K562 (cell line): ENCODE measurements around the gene SEC16A. TPM values are rescaled to one million over a fixed set of nuclear protein-coding genes. Genes with fewer than 3 reads are reported as not detected.

Experiments
- ATAC-seq: fragments of 200-7000 bp; cut with Tn5 transposase; 3 replicates; pipeline ENCODE4 v1.9.1; 2020; ENCODE audit warnings: moderate library complexity
- BruUV-seq: library from RNA; stranded (reverse); fragments of 400-500 nt; replicated peaks from 2 replicates; lab custom pipeline; 2021; lab: Mats Ljungman, UMichigan
- CTCF ChIA-PET: fragments of 300-600 bp; formaldehyde crosslinking; extraction: SDS; loops from one replicate; lab custom pipeline; 2021; ENCODE audit warnings: low intra/inter-chr PET ratio; lab: Yijun Ruan, JAX
- POLR2A ChIA-PET: fragments of 300-600, 350-650 bp; sonication (Branson Sonifier 250); formaldehyde crosslinking; extraction: SDS; loops from one replicate; lab custom pipeline; 2021; ENCODE audit warnings: antibody characterized with exemption, inconsistent platforms; lab: Yijun Ruan, JAX
- DNase-seq, 4 experiments: peaks; one replicate each; pipeline versions ENCODE4 v3.0.0 to v3.0.0-alpha.2; 2011 to 2018; ENCODE audit warnings: low spot score in 3 of 4, mixed read lengths in 3 of 4; ENCODE audit errors: extremely low read depth in 1 of 4
- FAIRE-seq: peaks from 2 replicates; lab custom pipeline; 2011; peaks lifted over from hg19 to GRCh38; lab: Jason Lieb, UNC
- H2AFZ ChIP-seq: 2 replicates; pipeline ENCODE4 v1.6.0; 2011; ENCODE audit warnings: low read depth, low read length, control low read depth, inconsistent platforms
- H3K27ac ChIP-seq: fragments of 200-600 bp; 3 replicates; pipeline ENCODE4 v1.8.0; 2011; ENCODE audit warnings: low read depth, mild to moderate bottlenecking, control low read depth, inconsistent platforms, low read length, moderate library complexity, mixed read lengths; ENCODE audit errors: extremely low read depth
- H3K27me3 ChIP-seq, 2 experiments: fragments of 300-600 bp in 1 of 2; 2 replicates in 1 of 2; 3 replicates in 1 of 2; pipeline versions ENCODE4 v1.6.0 to v1.8.0; 2011; ENCODE audit warnings: inconsistent platforms in 2 of 2, low read length in 2 of 2, mild to moderate bottlenecking in 1 of 2, mixed read lengths in 1 of 2, moderate library complexity in 1 of 2; ENCODE audit not compliant: control insufficient read depth in 2 of 2, insufficient read depth in 2 of 2
- H3K36me3 ChIP-seq: fragments of 300-600 bp; 3 replicates; pipeline ENCODE4 v1.8.0; 2011; ENCODE audit warnings: mild to moderate bottlenecking, low read length, inconsistent platforms; ENCODE audit not compliant: control insufficient read depth, insufficient read depth
- H3K4me1 ChIP-seq, 2 experiments: fragments of 200-600 bp in 1 of 2; replicated peaks in 1 of 2; 2 replicates in 1 of 2; 3 replicates in 1 of 2; pipeline versions ENCODE4 v1.5.1 to v1.8.0; 2011; ENCODE audit warnings: inconsistent platforms in 2 of 2, low read length in 2 of 2, mild to moderate bottlenecking in 1 of 2, mixed read lengths in 1 of 2, moderate library complexity in 1 of 2; ENCODE audit not compliant: control insufficient read depth in 2 of 2, insufficient read depth in 2 of 2
- H3K4me2 ChIP-seq: 2 replicates; pipeline ENCODE4 v1.6.1; 2011; ENCODE audit warnings: low read length, control low read depth, inconsistent platforms, mixed read lengths; ENCODE audit not compliant: insufficient read depth
- H3K4me3 ChIP-seq: fragments of 200-600 bp; sonication (generic), shearing (Covaris generic); 2 replicates; pipeline ENCODE4 v1.5.1; 2016; ENCODE audit warnings: control low read depth, inconsistent platforms
- H3K79me2 ChIP-seq: fragments of 200-600 bp; 3 replicates; pipeline ENCODE4 v1.8.0; 2011; ENCODE audit warnings: low read length, inconsistent platforms; ENCODE audit not compliant: control insufficient read depth, insufficient read depth
- H3K9ac ChIP-seq, 2 experiments: 2 replicates each; pipeline versions ENCODE4 v1.6.0 to v1.6.1; 2011; ENCODE audit warnings: low read depth in 2 of 2, low read length in 2 of 2, control low read depth in 1 of 2, inconsistent platforms in 1 of 2, mild to moderate bottlenecking in 1 of 2, mixed read lengths in 1 of 2; ENCODE audit not compliant: insufficient read depth in 1 of 2
- H3K9me1 ChIP-seq: one replicate; pipeline ENCODE4 v1.6.0; 2011; ENCODE audit warnings: inconsistent platforms, mild to moderate bottlenecking, low read length, moderate library complexity; ENCODE audit not compliant: control insufficient read depth, insufficient read depth
- H3K9me3 ChIP-seq: replicated peaks from 2 replicates; pipeline ENCODE4 v1.5.1; 2011; ENCODE audit warnings: low read depth, low read length, inconsistent platforms; ENCODE audit not compliant: control insufficient read depth, insufficient read depth
- H4K20me1 ChIP-seq: replicated peaks from 2 replicates; pipeline ENCODE4 v1.6.1; 2011; ENCODE audit warnings: low read length, inconsistent platforms, mixed read lengths; ENCODE audit not compliant: control insufficient read depth, insufficient read depth
- BCOR ChIP-seq: fragments of 450-650 bp; IDR thresholded peaks from 2 replicates; pipeline ENCODE4 v1.6.1; 2016
- FOXP1 ChIP-seq: sonication (generic); formaldehyde crosslinking; IDR thresholded peaks from 2 replicates; pipeline ENCODE4 v1.8.0; 2022; ENCODE audit warnings: mild to moderate bottlenecking, missing genetic modification reagents
- MED1 ChIP-seq: sonication (generic); formaldehyde crosslinking; IDR thresholded peaks from 2 replicates; pipeline ENCODE4 v1.8.1; 2023; ENCODE audit warnings: missing genetic modification reagents, borderline replicate concordance
- NCOA2 ChIP-seq, 2 experiments: fragments of 450-650 bp; IDR thresholded peaks; 2 replicates each; pipeline ENCODE4 v1.6.1; 2018; ENCODE audit warnings: mild to moderate bottlenecking in 2 of 2, moderate library complexity in 1 of 2; ENCODE audit not compliant: partially characterized antibody in 2 of 2
- NCOR1 ChIP-seq: fragments of 450-650 bp; IDR thresholded peaks from 2 replicates; pipeline ENCODE4 v1.6.1; 2016; ENCODE audit warnings: mild to moderate bottlenecking, moderate library complexity
- ZFP36 ChIP-seq: fragments of 150-350 bp; IDR thresholded peaks from 2 replicates; pipeline ENCODE4 v1.6.1; 2018; ENCODE audit warnings: low read length, low read depth; ENCODE audit not compliant: partially characterized antibody
- ZNF282 ChIP-seq: sonication (generic); formaldehyde crosslinking; IDR thresholded peaks from 2 replicates; pipeline ENCODE4 v1.8.1; 2023; ENCODE audit warnings: missing genetic modification reagents
- ZNF436 ChIP-seq: fragments of 250-450, 450-650 bp; sonication (Bioruptor Pico); formaldehyde crosslinking; IDR thresholded peaks from 2 replicates; pipeline ENCODE4 v1.7.0; 2020; ENCODE audit warnings: mild to moderate bottlenecking
- WGBS: fragments of 100-300 bp; shearing (Covaris generic); methylation state at CpG from one replicate; pipeline ENCODE4 v1.1.6; 2016; ENCODE audit warnings: low coverage, mixed read lengths; ENCODE audit not compliant: insufficient coverage; ENCODE audit errors: missing lambda C conversion rate; 5-methylcytosine and 5-hydroxymethylcytosine counted together
- in situ Hi-C: fragments of 300-500 bp; cut with MboI; formaldehyde crosslinking; loops from 4 replicates; pipeline ENCODE4 v1.15.0; 2018; ENCODE audit warnings: inconsistent platforms, mixed read lengths
- intact Hi-C: fragments of 100-400 bp; cut with micrococcal nuclease; formaldehyde crosslinking; loops from 2 replicates; pipeline ENCODE4 v1.14.2; 2022
- polyA plus RNA-seq, 8 experiments: library from polyadenylated mRNA; depleted of rRNA in 4 of 8; stranded (reverse) in 5 of 8; unstranded in 3 of 8; fragments of >200 nt; fragmentation: Nextera tagmentation in 2 of 8; fragmentation: Illumina TruSeq in 1 of 8; extraction: Ambion mirVana in 2 of 8; extraction: Trizol in 1 of 8; gene quantifications; 2 replicates each; pipeline versions ENCODE4 v1.2.1 to v1.2.3, GENCODE V29; 2011 to 2014; ENCODE audit warnings: inconsistent platforms in 1 of 8, missing spikeins in 1 of 8
- total RNA-seq, 7 experiments: library from RNA; depleted of rRNA in 6 of 7; stranded (reverse); fragments of >200 nt in 6 of 7; fragmentation: Illumina TruSeq in 2 of 7; extraction: Trizol in 2 of 7; gene quantifications; 2 replicates each; pipeline versions ENCODE4 v1.2.1 to v1.2.3, GENCODE V29; 2011 to 2021; ENCODE audit warnings: low replicate concordance in 1 of 7
- TF ChIP-seq, protein P1 (sequence below): IDR thresholded peaks from 3 replicates; pipeline ENCODE4 v1.6.1; 2011; ENCODE audit warnings: borderline replicate concordance, mild to moderate bottlenecking, moderate library complexity; ENCODE audit not compliant: insufficient read length; ENCODE audit errors: extremely low read depth
- TF ChIP-seq, protein P2 (sequence below): sonication (generic); formaldehyde crosslinking; IDR thresholded peaks from 2 replicates; pipeline ENCODE4 v1.8.1; 2023; ENCODE audit warnings: mild to moderate bottlenecking, missing genetic modification reagents

Gene SEC16A
- total and polyA plus RNA-seq, 9 of the 15 experiments (the other 6 are each of a cell fraction or from before 2014, with no cell fraction given), result 8.3 to 62.8 (median 14.0) TPM

- FAIRE-seq, result no peak
- H3K79me2 ChIP-seq, result no peaks in the 10 kb centered on the region
- no peaks in the 10 kb centered on the region for H3K27me3 ChIP-seq
- POLR2A ChIA-PET, result no interaction called here
- H3K9ac ChIP-seq, result no peak overlapping the region; a peak in 1 of 4 replicates
- CTCF ChIA-PET, result no interaction called here
- BruUV-seq, result no TSS peak
- TF ChIP-seq ZNF282 (CRISPR knock-in tag) (no peak), ZFP36 (peak; percentile 98), NCOR1 (no peak), FOXP1 (CRISPR knock-in tag) (no peak), MED1 (CRISPR knock-in tag) (no peak), NCOA2 (IDR thresholded peaks at IDR 0.05; ENCODE audit: partially characterized antibody in 2 of 2) (no peak), ZNF436 (CRISPR knock-in tag) (peak; percentile 73), BCOR (peak; percentile 37; the same call in 1 of the 2 replicates)
- TF ChIP-seq, protein P1, sequence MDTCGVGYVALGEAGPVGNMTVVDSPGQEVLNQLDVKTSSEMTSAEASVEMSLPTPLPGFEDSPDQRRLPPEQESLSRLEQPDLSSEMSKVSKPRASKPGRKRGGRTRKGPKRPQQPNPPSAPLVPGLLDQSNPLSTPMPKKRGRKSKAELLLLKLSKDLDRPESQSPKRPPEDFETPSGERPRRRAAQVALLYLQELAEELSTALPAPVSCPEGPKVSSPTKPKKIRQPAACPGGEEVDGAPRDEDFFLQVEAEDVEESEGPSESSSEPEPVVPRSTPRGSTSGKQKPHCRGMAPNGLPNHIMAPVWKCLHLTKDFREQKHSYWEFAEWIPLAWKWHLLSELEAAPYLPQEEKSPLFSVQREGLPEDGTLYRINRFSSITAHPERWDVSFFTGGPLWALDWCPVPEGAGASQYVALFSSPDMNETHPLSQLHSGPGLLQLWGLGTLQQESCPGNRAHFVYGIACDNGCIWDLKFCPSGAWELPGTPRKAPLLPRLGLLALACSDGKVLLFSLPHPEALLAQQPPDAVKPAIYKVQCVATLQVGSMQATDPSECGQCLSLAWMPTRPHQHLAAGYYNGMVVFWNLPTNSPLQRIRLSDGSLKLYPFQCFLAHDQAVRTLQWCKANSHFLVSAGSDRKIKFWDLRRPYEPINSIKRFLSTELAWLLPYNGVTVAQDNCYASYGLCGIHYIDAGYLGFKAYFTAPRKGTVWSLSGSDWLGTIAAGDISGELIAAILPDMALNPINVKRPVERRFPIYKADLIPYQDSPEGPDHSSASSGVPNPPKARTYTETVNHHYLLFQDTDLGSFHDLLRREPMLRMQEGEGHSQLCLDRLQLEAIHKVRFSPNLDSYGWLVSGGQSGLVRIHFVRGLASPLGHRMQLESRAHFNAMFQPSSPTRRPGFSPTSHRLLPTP, result peak; percentile 24
- TF ChIP-seq, protein P2, sequence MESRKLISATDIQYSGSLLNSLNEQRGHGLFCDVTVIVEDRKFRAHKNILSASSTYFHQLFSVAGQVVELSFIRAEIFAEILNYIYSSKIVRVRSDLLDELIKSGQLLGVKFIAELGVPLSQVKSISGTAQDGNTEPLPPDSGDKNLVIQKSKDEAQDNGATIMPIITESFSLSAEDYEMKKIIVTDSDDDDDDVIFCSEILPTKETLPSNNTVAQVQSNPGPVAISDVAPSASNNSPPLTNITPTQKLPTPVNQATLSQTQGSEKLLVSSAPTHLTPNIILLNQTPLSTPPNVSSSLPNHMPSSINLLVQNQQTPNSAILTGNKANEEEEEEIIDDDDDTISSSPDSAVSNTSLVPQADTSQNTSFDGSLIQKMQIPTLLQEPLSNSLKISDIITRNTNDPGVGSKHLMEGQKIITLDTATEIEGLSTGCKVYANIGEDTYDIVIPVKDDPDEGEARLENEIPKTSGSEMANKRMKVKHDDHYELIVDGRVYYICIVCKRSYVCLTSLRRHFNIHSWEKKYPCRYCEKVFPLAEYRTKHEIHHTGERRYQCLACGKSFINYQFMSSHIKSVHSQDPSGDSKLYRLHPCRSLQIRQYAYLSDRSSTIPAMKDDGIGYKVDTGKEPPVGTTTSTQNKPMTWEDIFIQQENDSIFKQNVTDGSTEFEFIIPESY (CRISPR knock-in tag), result 0 out of 2 replicates have a peak, but pooled peaks have one; percentile 12
- TF ChIP-seq, all 486 proteins: peak for 5
- intact Hi-C loops (no loop called here), in situ Hi-C loops (no loop called here)
- Histone ChIP-seq H4K20me1 (no peaks in the 10 kb centered on the region), H3K9me1 (no peaks in the 10 kb centered on the region), H3K4me3 (no peak overlapping the region), H3K36me3 (peaks cover 37% of the 10 kb centered on the region; the same call in 1 of the 3 replicates), H3K4me1 (peaks cover 0 to 70% of the 10 kb centered on the region in 2 experiments; a peak in 2 of 5 replicates), H3K27ac (no peak overlapping the region), H3K4me2 (no peak overlapping the region), H2AFZ (no peak overlapping the region), H3K9me3 (no peaks in the 10 kb centered on the region)
- no peak for ATAC-seq
- no peak for DNase-seq
- WGBS, result 97% methylated on average over 11 of the region's 18 CpGs
Measured at GRCh38 chr9:136518623-136519022, 35.8 kb upstream of the SEC16A start.
